Activated CD8-positive, alpha-beta memory T cell treated with anti-CD3 and anti-CD28 coated beads for 48 hours (primary cell): Measurements from ENCODE around the gene LATS1.
"Not testable (repeated sequence)": the region's sequence is repeated elsewhere in the genome, so short reads cannot be mapped to it uniquely, and the experiment has no call there.

ENCODE experiments used
- DNase-seq, 3 experiments: peaks; one replicate each; pipeline ENCODE4 v3.0.0-alpha.2; 2020; ENCODE audit warnings: low read depth in 2 of 3, low spot score in 2 of 3

The LATS1 gene

GRCh38 chr6:149717588-149718458 is at the start of gene LATS1:
Gene LATS1 (minus strand): TSS chr6:149718101. CDS start chr6:149702126, 15,975 bp downstream.
- DNase-seq, result peak; percentile 87 to 94 (median 92)

DNA sequence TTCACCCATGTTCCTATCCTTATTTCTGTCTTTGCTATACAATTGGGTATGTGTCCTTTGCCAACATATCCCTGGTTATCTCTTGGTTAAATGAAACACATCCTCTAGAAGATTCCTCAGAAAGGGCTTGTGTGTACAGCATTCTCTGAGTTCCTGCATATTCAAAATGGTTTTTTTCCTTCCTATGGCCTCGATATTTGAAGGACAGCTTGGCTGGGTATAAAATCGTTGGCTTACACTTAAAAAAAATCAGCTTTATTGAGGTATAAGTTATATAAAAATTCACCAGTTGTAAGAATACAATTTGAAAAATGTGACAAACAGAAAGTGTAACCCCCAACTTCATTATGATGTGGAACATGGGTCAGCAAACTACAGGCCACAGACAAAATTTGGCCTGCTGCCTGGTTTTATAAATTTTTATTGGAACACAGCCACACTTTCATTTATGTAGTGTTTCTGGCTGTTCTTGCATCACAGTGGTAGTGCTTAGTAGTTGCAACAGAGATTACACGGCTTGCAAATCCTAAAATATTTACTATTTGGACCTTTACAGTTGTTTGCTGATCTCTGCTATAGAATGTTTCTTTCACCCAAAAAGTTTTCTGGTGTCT is 48.4 kb upstream of the LATS1 start:
- no peak for DNase-seq

DNA sequence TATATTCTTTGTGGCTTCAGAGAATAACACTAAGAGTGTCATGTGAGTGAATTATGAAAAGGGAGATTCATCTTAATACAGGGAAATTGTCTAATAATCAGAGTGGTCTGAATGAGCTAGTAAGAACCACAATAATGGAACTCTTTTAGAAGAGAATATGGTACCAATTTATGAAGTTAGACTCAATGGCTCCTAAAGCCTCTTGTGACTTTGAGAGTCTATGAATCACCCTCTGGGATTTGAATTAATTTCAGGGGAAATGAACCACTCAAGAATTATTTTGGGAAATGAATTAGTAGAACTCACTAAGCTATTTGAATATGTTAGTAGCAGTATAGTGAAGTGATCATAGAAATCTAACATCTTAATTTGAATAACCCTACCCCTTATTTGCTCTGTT is 46.0 kb upstream of the LATS1 start:
- DNase-seq, result no peak

DNA sequence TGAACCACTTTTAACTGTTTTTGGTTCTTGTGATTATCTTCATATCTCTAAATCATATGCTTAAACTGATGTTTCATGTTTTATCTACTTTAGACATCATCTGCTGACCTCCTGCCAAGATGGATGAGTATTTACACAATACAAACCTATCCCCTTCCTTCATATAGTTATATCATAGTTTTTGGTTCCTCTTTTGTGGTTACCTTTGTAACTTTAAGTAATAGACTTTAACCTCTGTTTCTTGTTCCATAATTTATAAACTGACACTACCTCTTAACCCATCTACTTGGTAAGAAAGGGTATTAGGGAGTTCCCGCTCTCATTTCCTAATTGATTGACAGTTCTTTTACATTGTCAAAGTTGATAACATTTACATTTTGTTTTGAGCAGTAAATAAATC is 43.5 kb upstream of the LATS1 start:
- DNase-seq, result no peak

DNA sequence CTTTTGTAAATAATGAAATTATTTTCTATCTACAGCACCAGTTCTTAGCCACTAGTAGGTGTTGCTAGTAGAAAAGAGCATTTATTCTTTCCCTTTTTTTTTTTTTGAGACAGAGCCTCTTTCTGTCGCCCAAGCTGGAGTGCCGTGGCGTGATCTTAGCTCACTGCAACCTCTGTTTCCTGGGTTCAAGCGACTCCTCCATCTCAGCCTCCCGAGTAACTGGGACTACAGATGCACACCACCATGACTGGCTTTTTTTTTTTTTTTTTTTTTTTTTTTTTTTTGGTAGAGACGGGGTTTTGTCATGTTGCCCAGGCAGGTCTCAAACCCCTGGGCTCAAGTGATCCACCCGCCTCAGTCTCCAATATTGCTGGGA is 38.3 kb upstream of the LATS1 start:
- no peak for DNase-seq

DNA sequence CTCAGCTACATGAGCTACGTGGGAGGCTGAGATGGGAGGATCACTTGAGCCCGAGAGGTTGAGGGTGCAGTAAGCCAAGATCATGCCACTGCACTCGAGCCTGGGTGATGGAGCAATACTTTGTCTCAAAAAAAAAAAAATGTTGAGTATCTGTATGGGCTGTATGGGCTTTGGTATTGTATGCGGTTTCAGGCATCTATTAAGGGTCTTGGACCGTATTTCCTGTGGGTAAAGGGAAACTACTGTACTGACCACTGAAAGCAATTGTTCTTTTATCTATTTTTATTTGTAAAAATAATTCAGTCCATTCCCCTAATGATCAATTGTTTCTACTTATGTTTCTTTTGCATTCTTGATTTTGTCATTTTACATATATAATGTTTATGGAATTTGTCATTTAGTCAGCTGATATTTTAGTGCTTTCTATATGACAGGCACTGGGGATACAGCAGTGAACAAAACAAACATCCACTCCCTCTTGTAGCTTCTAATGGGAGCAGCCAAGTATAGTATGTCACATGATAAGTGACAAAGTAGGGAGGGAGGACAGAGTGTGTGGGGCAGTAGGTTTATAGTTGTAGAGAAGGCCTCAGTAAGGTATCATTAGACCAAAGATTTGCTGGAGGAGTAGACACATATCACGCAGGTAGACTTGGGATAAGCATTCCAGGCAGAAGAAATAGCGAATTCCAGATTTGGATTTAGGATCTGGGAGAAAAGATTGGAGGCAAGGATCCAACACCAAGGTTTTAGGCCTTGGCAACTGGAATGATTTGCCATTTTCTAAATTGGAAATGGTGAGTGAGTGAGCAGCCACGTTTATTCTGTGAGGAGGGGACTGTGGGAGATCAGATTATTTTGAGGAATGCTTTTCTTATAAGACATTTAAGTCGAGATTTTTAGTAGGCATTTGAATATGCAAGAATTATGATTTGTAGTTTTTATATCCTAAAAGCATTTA is 37.7 kb upstream of the LATS1 start:
- DNase-seq, result no peak

DNA sequence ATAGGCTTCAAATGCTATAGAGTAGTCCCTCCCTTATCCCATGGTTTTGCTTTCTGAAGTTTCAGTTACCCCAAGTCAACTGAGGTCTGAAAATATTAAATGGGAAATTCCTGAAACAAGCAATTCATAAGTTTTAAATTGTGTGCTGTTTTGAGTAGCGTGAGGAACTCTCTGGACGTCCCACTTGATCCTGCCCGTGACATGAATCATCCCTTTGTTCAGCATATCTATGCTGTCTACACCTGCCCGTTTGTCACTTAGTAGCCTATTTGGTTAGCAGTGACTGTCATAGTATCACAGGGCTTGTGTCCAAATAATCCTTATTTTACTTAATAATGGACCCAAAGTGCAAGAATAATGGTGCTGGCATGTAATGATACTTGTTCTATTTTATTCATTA is 36.6 kb upstream of the LATS1 start:
- DNase-seq, result no peak

GRCh38 chr6:149753374-149753637 is 35.4 kb upstream of the LATS1 start:
- not testable (repeated sequence) for DNase-seq

DNA sequence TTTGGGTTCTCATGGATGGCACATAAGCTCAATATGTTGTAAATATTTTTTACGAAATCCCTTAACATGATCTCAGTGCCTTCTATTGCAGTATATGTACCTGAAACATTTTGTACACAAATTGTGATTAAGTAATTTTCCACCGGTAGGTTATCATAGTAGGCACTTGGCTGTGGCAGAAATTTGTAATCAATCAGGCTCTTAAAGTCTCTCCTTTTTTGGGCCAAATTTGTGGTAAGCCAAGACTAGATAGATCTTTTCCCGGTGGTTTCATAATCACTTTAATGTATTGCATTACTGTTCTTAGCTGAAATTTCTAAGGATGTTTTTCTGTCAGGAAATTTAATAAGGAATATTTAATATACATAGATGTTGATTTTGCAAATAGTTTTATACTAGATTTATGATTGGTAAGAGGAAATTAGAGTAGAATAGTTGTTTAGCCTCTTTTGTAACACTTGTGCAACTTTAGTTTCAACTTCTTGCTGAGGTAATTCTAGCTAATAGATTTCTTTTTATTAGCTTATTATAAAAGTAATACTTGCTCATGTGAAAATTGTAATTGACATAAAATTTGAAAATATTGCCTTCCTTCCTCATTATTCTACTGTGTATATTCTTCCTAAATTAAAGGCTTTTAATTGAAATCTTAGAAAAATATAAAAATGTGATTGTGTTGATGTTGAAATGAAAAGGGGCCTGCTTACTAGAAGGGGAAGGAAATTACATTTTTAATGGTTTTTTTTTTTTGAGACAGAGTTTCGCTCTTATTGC is 34.9 kb upstream of the LATS1 start:
- no peak for DNase-seq

DNA sequence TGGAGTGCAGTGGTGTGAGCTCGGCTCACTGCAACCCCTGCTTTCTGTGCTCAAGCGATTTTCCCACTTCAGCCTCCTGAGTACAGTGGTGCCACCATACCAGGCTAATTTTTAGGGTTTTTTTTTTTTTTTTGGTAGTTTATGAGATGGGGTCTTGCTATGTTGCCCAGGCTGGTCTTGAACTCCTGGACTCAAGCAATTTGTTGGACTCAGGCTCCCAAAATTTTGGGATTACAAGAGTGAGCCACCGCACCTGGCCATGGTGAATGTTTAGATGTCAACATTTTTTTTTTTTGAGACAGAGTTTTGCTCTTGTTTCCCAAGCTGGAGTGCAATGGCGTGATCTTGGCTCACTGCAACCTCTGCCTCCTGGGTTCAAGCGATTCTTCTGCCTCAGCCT is 34.0 kb upstream of the LATS1 start:
- DNase-seq, result not testable (repeated sequence)

DNA sequence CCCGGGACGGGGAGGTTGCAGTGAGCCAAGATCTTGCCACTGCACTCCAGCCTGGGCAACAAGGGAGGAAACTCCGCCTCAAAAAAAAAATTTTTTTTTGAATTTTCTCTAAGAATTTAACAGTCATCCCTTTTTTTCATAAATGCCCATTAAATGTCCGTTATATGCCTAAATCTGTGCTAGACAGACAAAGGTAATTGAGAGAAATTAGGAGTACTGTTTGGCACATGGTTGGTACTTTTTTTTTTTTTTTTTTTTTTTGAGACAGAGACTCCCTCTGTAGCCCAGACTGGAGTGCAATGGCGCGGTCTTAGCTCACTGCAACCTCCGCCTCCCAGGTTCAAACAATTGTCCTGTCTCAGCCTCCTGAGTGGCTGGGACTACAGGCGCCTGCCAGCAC is 33.3 kb upstream of the LATS1 start:
- DNase-seq, result no peak

DNA sequence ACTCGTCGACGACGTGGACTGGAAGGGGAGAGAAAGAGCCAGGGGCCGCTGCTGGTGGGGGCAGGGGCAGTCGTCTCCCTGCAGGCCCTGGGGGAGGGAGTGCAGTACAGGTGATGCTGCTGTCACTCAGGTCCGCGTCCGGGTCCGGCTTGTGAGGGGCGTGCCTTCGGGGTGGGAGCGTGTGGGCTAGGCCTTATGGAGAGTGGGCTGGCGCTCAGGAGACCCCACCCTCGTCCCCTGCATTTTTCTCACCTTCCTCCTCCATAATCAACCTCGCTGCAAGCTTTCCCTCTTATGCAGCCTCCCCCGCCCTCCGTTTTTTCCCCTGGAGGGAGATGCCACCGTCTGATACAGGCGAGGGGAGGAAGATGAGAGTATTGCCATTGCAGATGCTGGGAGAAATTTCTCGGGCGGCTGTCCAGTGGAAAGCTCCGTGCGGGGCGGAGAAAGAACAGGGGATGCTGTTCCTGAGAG is 32.3 kb upstream of the LATS1 start:
- DNase-seq, result peak; percentile 42 to 57 (median 55)

DNA sequence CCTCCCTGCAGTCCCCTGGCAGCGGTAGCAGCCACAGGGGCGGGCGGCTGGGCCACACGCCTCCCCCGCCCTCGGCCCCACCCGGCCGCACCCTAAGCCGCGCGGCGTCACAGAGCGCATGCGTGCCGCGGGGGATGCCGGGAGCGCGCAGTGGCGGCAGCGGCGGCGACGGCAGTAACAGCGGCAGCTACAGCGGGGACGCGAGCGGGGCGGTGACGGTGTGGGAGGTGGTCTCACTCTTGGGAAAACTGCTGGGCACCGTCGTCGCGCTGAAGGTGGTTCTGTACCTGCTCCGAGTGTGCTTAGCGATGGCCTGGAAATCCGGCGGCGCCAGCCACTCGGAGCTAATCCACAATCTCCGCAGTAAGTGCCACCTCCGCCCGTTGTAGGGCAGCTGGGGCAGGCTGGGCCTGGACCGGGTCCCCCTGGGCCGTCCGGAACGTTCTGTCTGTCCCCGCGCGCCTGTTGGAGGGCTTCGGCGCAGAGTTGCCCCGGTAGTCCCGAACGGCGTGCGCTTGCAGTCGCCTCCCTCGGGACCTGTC is 31.8 kb upstream of the LATS1 start, which contains the start of gene PCMT1:
PCMT1 (plus strand) TSS at position 148 of the 542 bp plus-strand sequence; CDS start at position 309, 161 bp downstream.
- peak; percentile 79 to 94 (median 80) for DNase-seq

DNA sequence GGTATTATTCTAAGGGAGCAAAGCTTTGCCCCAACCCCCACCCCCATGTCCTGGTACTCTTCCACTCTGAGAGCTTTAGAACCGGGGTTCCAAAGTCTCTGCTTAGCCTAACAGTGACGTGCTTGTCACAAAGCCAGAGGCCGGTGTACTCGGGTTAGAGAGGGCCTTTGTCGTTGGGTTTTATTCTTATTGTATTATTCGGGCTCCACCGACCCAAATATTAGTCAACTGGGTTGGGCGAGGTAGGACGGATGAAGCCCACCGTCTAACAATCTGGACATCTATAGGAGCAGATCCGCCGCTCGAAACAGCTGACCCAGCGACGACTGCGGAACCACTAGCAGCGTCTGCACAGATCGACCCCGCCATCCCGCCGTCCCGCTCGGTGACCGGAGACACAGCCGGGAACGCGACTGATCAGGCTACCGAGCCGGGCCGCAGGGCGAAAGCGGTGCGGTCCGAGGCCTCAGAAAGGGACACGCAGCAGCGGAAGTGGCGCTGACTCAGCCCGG is 31.2 kb upstream of the LATS1 start:
- DNase-seq, result not testable (repeated sequence)

- peak; percentile 79 to 90 (median 83) for DNase-seq
Observed at GRCh38 chr6:149746147-149746946, 28.4 kb upstream of the LATS1 start, which contains the start of gene NUP43. Gene NUP43 (minus strand): TSS chr6:149746529. CDS start chr6:149746495, 34 bp downstream.

DNA sequence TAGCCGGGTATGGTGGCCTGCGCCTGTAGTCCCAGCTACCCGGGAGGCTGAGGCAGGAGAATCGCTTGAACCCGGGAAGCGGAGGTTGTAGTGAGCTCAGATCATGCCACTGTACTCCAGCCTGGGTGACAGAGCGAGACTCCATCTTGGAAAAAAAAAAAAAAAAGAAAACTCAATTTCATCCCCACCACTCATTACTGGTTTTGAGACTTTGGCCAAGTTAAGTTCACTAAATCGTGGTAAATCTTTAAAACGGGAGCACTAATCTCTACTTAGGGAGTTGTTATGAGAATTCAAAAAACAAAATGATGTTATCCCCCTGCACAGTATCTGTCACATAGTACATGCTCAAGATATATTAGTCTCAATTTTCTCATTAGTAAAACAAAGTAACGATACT is 27.4 kb upstream of the LATS1 start:
- DNase-seq, result not testable (repeated sequence)

GRCh38 chr6:149734915-149735314 is 17.0 kb upstream of the LATS1 start:
- DNase-seq, result no peak

DNA sequence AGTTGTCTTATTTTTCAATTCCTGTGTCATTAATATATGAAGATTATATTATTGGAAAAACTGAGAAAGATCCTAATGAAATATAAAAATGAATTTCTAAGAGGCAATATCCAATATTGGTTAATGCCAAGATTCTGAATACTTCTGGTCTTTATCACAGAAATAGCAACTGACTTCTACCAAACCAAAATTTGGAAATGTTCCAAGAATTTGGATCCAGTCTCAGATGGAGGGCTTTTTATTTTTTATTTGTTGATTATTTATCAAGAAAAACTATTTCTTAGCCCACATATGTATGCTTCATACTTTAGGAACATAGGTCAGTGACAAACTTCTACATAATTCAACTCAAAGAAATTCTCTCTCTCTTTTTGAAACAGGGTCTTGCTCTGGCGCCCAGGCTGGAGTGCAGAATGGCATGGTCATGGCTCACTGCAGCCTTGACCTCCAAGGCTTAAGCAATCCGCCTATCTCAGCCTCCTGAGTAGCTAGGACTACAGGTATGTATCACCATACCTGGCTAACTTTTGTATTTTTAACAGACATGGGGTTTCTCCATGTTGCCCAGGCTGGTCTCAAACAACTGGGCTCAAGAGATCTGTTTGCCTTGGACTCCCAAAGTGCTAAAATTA is 15.3 kb upstream of the LATS1 start:
- DNase-seq, result no peak

- no peak for DNase-seq
Observed at GRCh38 chr6:149729824-149730223, 11.9 kb upstream of the LATS1 start.
